ENCODE measurements around the gene OR2M7.

DNA sequence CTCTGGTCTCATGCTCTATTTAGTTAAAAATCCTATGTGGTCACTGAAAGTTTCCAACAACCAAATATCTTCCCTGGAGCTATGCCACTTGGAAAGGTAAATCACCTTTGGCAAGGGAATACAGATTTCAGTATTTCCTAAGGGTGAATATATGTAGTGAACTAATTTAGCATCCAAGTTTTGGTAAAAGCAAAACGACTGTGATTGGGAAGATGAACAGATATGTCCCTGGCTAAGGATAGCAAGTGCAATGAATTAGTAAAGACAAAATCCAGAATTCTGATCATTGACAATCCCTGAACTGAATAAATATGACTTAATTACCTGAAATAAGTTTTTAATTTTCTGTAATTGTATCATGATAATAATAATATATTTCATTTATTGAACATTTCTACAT lies 46.5 kb downstream of the OR2M7 start, which contains the start of gene OR2T33:
- TF ChIP-seq, protein P1, sequence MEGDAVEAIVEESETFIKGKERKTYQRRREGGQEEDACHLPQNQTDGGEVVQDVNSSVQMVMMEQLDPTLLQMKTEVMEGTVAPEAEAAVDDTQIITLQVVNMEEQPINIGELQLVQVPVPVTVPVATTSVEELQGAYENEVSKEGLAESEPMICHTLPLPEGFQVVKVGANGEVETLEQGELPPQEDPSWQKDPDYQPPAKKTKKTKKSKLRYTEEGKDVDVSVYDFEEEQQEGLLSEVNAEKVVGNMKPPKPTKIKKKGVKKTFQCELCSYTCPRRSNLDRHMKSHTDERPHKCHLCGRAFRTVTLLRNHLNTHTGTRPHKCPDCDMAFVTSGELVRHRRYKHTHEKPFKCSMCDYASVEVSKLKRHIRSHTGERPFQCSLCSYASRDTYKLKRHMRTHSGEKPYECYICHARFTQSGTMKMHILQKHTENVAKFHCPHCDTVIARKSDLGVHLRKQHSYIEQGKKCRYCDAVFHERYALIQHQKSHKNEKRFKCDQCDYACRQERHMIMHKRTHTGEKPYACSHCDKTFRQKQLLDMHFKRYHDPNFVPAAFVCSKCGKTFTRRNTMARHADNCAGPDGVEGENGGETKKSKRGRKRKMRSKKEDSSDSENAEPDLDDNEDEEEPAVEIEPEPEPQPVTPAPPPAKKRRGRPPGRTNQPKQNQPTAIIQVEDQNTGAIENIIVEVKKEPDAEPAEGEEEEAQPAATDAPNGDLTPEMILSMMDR (IDR thresholded peaks at IDR 0.05) = no peak
- no peak for TF ChIP-seq POLR2AphosphoS5 (IDR thresholded peaks at IDR 0.05; ENCODE audit: insufficient read depth in 1 of 2, low read depth in 1 of 2)
- TF ChIP-seq POLR2A (IDR thresholded peaks at IDR 0.05) = no peak

All from vagina (tissue), 2 donors.